Rectal smooth muscle tissue (tissue), 1 donor: ENCODE results near the gene LRRC74A.
"Not testable (repeated sequence)": the region's sequence is repeated elsewhere in the genome, so short reads cannot be mapped to it uniquely, and the experiment has no call there.

Experiments used
- H3K27ac ChIP-seq: one replicate; pipeline ENCODE4 v1.7.0; 2013; ENCODE audit warnings: low read depth, low read length, inconsistent platforms
- H3K27me3 ChIP-seq: one replicate; pipeline ENCODE4 v1.7.0; 2013; ENCODE audit warnings: low read length; ENCODE audit not compliant: control insufficient read depth, insufficient read depth
- H3K36me3 ChIP-seq: one replicate; pipeline ENCODE4 v1.7.0; 2013; ENCODE audit warnings: low read length; ENCODE audit not compliant: control insufficient read depth, insufficient read depth
- H3K4me1 ChIP-seq: one replicate; pipeline ENCODE4 v1.7.0; 2013; ENCODE audit warnings: low read length; ENCODE audit not compliant: control insufficient read depth, insufficient read depth
- H3K4me3 ChIP-seq: one replicate; pipeline ENCODE4 v1.7.0; 2013; ENCODE audit warnings: low read length
- H3K9ac ChIP-seq: one replicate; pipeline ENCODE4 v1.7.0; 2013; ENCODE audit warnings: low read length

Gene LRRC74A

GRCh38 chr14:76884853-76885276, 58.7 kb downstream of the LRRC74A start:
- no peaks in the 10 kb centered on the region for H3K36me3 ChIP-seq
- H3K27ac ChIP-seq: no peak overlapping the region
- no peak overlapping the region for H3K9ac ChIP-seq
- H3K4me1 ChIP-seq: no peaks in the 10 kb centered on the region
- no peaks in the 10 kb centered on the region for H3K27me3 ChIP-seq
- H3K4me3 ChIP-seq: no peak overlapping the region

GRCh38 chr14:76887191-76887590, 61.0 kb downstream of the LRRC74A start:
- no peak overlapping the region for H3K27ac ChIP-seq

GRCh38 chr14:76891391-76891790, 65.2 kb downstream of the LRRC74A start:
- no peaks in the 10 kb centered on the region for H3K4me1 ChIP-seq
- H3K4me3 ChIP-seq: no peak overlapping the region
- no peak overlapping the region for H3K27ac ChIP-seq
- H3K27me3 ChIP-seq: no peaks in the 10 kb centered on the region
- no peaks in the 10 kb centered on the region for H3K36me3 ChIP-seq
- no peak overlapping the region for H3K9ac ChIP-seq

More at GRCh38 chr14:76887191-76887590, 61.0 kb downstream of the LRRC74A start:
- Histone ChIP-seq H3K9ac (no peak overlapping the region), H3K27me3 (no peaks in the 10 kb centered on the region), H3K4me1 (no peaks in the 10 kb centered on the region), H3K4me3 (no peak overlapping the region), H3K36me3 (no peaks in the 10 kb centered on the region)

- Histone ChIP-seq H3K36me3 (no peaks in the 10 kb centered on the region), H3K4me3 (no peak overlapping the region), H3K4me1 (no peaks in the 10 kb centered on the region), H3K27me3 (no peaks in the 10 kb centered on the region), H3K27ac (no peak overlapping the region), H3K9ac (no peak overlapping the region)
Observed at GRCh38 chr14:76894308-76894707, 68.1 kb downstream of the LRRC74A start.

- not testable (repeated sequence) for H3K27me3 ChIP-seq, H3K27ac ChIP-seq, H3K4me3 ChIP-seq, H3K36me3 ChIP-seq, H3K9ac ChIP-seq
- H3K4me1 ChIP-seq: peaks cover 16% of the 10 kb centered on the region
Observed at GRCh38 chr14:76898006-76898405, 71.8 kb downstream of the LRRC74A start.

- peak overlapping the region; percentile 90 for H3K27ac ChIP-seq
- H3K27me3 ChIP-seq: no peaks in the 10 kb centered on the region
- no peaks in the 10 kb centered on the region for H3K36me3 ChIP-seq
- no peak overlapping the region for H3K4me3 ChIP-seq
- peaks cover 35% of the 10 kb centered on the region for H3K4me1 ChIP-seq
- H3K9ac ChIP-seq: no peak overlapping the region
Observed at GRCh38 chr14:76900682-76901081, 74.5 kb downstream of the LRRC74A start.

GRCh38 chr14:76901171-76902055, 75.2 kb downstream of the LRRC74A start:
- Histone ChIP-seq H3K4me3 (no peak overlapping the region), H3K4me1 (peaks cover 35% of the 10 kb centered on the region), H3K9ac (no peak overlapping the region), H3K36me3 (no peaks in the 10 kb centered on the region), H3K27me3 (no peaks in the 10 kb centered on the region), H3K27ac (peak overlapping the region; percentile 90)

GRCh38 chr14:76902591-76902990, 76.4 kb downstream of the LRRC74A start:
- no peak overlapping the region for H3K4me3 ChIP-seq
- no peaks in the 10 kb centered on the region for H3K36me3 ChIP-seq
- H3K27ac ChIP-seq: peak overlapping the region; percentile 87
- no peaks in the 10 kb centered on the region for H3K27me3 ChIP-seq
- peaks cover 35% of the 10 kb centered on the region for H3K4me1 ChIP-seq
- H3K9ac ChIP-seq: no peak overlapping the region

- H3K36me3 ChIP-seq: no peaks in the 10 kb centered on the region
- H3K27ac ChIP-seq: peak overlapping the region; percentile 80
- no peak overlapping the region for H3K9ac ChIP-seq
- H3K27me3 ChIP-seq: no peaks in the 10 kb centered on the region
- H3K4me3 ChIP-seq: peak overlapping the region; percentile 12
- peaks cover 35% of the 10 kb centered on the region for H3K4me1 ChIP-seq
Observed at GRCh38 chr14:76904100-76904739, 78.0 kb downstream of the LRRC74A start.

GRCh38 chr14:76904740-76905569, 78.7 kb downstream of the LRRC74A start:
- Histone ChIP-seq H3K9ac (no peak overlapping the region), H3K4me3 (peak overlapping the region; percentile 12), H3K4me1 (peaks cover 35% of the 10 kb centered on the region), H3K27ac (peak overlapping the region; percentile 80), H3K27me3 (no peaks in the 10 kb centered on the region), H3K36me3 (no peaks in the 10 kb centered on the region)

- no peak overlapping the region for H3K4me3 ChIP-seq
- no peak overlapping the region for H3K27ac ChIP-seq
- H3K9ac ChIP-seq: no peak overlapping the region
- H3K27me3 ChIP-seq: no peaks in the 10 kb centered on the region
- H3K36me3 ChIP-seq: no peaks in the 10 kb centered on the region
- H3K4me1 ChIP-seq: peaks cover 24% of the 10 kb centered on the region
Observed at GRCh38 chr14:76908834-76909233, 82.6 kb downstream of the LRRC74A start.

GRCh38 chr14:76909266-76909665, 83.1 kb downstream of the LRRC74A start:
- Histone ChIP-seq H3K9ac (no peak overlapping the region), H3K4me1 (peaks cover 20% of the 10 kb centered on the region), H3K27ac (no peak overlapping the region), H3K36me3 (no peaks in the 10 kb centered on the region), H3K27me3 (no peaks in the 10 kb centered on the region), H3K4me3 (no peak overlapping the region)
